H1 (cell line): ENCODE results near the gene POU4F1. TPM values are rescaled to one million over a fixed set of nuclear protein-coding genes. Genes with fewer than 3 reads are reported as not detected.

Source experiments
- CTCF ChIA-PET: fragments of 300-600 bp; sonication (Branson Sonifier 250); formaldehyde crosslinking; loops from one replicate; lab custom pipeline; 2021; ENCODE audit not compliant: partially characterized antibody; lab: Charles Lee
- POLR2A ChIA-PET: fragments of 300-600 bp; sonication (Branson Sonifier 250); formaldehyde crosslinking; loops from one replicate; lab custom pipeline; 2021; ENCODE audit warnings: inconsistent platforms; ENCODE audit not compliant: partially characterized antibody; lab: Charles Lee
- DNase-seq, 2 experiments: peaks; one replicate each; pipeline versions ENCODE4 v3.0.0 to v3.0.0-alpha.2; 2010 to 2022; ENCODE audit warnings: low spot score in 2 of 2, low read depth in 1 of 2, mixed read lengths in 1 of 2
- FAIRE-seq: peaks from 2 replicates; lab custom pipeline; 2011; peaks lifted over from hg19 to GRCh38; lab: Jason Lieb, UNC
- H2AFZ ChIP-seq: 2 replicates; pipeline ENCODE4 v1.8.1; 2012; ENCODE audit warnings: low read length, inconsistent platforms
- H2AK5ac ChIP-seq: 2 replicates; pipeline ENCODE4 v1.6.1; 2013; ENCODE audit warnings: low read depth, low read length
- H2BK120ac ChIP-seq: replicated peaks from 2 replicates; pipeline ENCODE3; 2013; ENCODE audit warnings: low read depth, low read length, inconsistent platforms
- H2BK12ac ChIP-seq: 2 replicates; pipeline ENCODE4 v1.6.1; 2013; ENCODE audit warnings: low read depth, low read length
- H2BK15ac ChIP-seq: 2 replicates; pipeline ENCODE4 v1.6.1; 2013; ENCODE audit warnings: low read length
- H2BK20ac ChIP-seq: 2 replicates; pipeline ENCODE4 v1.6.1; 2013; ENCODE audit warnings: low read length
- H2BK5ac ChIP-seq: 2 replicates; pipeline ENCODE4 v1.6.1; 2013; ENCODE audit warnings: low read depth, low read length
- H3K14ac ChIP-seq: 2 replicates; pipeline ENCODE4 v1.6.1; 2013; ENCODE audit warnings: inconsistent platforms; ENCODE audit not compliant: insufficient read length
- H3K18ac ChIP-seq: 2 replicates; pipeline ENCODE4 v1.6.1; 2013; ENCODE audit warnings: low read length; ENCODE audit errors: extremely low read depth
- H3K23ac ChIP-seq: 2 replicates; pipeline ENCODE4 v1.6.1; 2013; ENCODE audit warnings: inconsistent platforms; ENCODE audit not compliant: insufficient read length
- H3K23me2 ChIP-seq: 2 replicates; pipeline ENCODE4 v1.6.1; 2013; ENCODE audit warnings: low read depth, low read length
- H3K27ac ChIP-seq: 2 replicates; pipeline ENCODE4 v1.6.1; 2011; ENCODE audit warnings: low read depth, low read length, inconsistent platforms
- H3K27me3 ChIP-seq, 4 experiments: replicated peaks in 1 of 4; 1 replicate in 1 of 4; 2 replicates in 3 of 4; pipeline versions ENCODE4 v1.6.1 to v1.8.1; 2011 to 2013; ENCODE audit warnings: low read length in 3 of 4, mild to moderate bottlenecking in 3 of 4, inconsistent platforms in 2 of 4, mixed read lengths in 2 of 4, moderate library complexity in 1 of 4; ENCODE audit not compliant: control insufficient read depth in 3 of 4, insufficient read depth in 3 of 4; ENCODE audit errors: extremely low read depth in 1 of 4
- H3K36me3 ChIP-seq, 4 experiments: 2 replicates each; pipeline versions ENCODE4 v1.6.1 to v1.8.1; 2011 to 2013; ENCODE audit warnings: mild to moderate bottlenecking in 4 of 4, low read length in 3 of 4, moderate library complexity in 2 of 4, control low read depth in 1 of 4, inconsistent platforms in 1 of 4; ENCODE audit not compliant: insufficient read depth in 4 of 4, control insufficient read depth in 2 of 4
- H3K4ac ChIP-seq: replicated peaks from 2 replicates; pipeline ENCODE3; 2013; ENCODE audit warnings: low read length, low read depth, mixed read lengths, inconsistent platforms; ENCODE audit not compliant: insufficient read length
- H3K4me1 ChIP-seq, 4 experiments: replicated peaks in 1 of 4; 1 replicate in 1 of 4; 2 replicates in 3 of 4; pipeline versions ENCODE4 v1.6.1 to v1.8.1; 2011 to 2013; ENCODE audit warnings: low read length in 3 of 4, inconsistent platforms in 2 of 4, mixed read lengths in 1 of 4; ENCODE audit not compliant: insufficient read depth in 4 of 4, control insufficient read depth in 3 of 4
- H3K4me2 ChIP-seq, 2 experiments: 2 replicates each; pipeline versions ENCODE4 v1.6.1 to v1.8.1; 2011 to 2013; ENCODE audit warnings: low read depth in 2 of 2, low read length in 2 of 2, control low read depth in 1 of 2, inconsistent platforms in 1 of 2, mild to moderate bottlenecking in 1 of 2; ENCODE audit not compliant: insufficient read depth in 1 of 2
- H3K4me3 ChIP-seq, 4 experiments: fragments of 200-600, 300-600 bp in 1 of 4; sonication (generic), shearing (Covaris generic), sonication (Bioruptor Twin) in 1 of 4; 2 replicates each; pipeline versions ENCODE4 v1.5.1 to v1.8.1; 2011 to 2016; ENCODE audit warnings: low read length in 4 of 4, low read depth in 3 of 4, control low read depth in 2 of 4, inconsistent platforms in 2 of 4, mild to moderate bottlenecking in 2 of 4, mixed read lengths in 1 of 4, moderate library complexity in 1 of 4; ENCODE audit not compliant: insufficient read depth in 2 of 4; ENCODE audit errors: extremely low read depth in 1 of 4
- H3K56ac ChIP-seq: replicated peaks from 2 replicates; pipeline ENCODE3; 2013; ENCODE audit warnings: low read depth, mild to moderate bottlenecking, mixed read lengths, low read length, inconsistent platforms; ENCODE audit not compliant: insufficient read length
- H3K79me1 ChIP-seq: 2 replicates; pipeline ENCODE4 v1.6.1; 2013; ENCODE audit warnings: low read depth, low read length, control low read depth
- H3K79me2 ChIP-seq, 2 experiments: 2 replicates each; pipeline versions ENCODE4 v1.6.1 to v1.8.1; 2012 to 2013; ENCODE audit warnings: low read length in 2 of 2, mild to moderate bottlenecking in 2 of 2, inconsistent platforms in 1 of 2; ENCODE audit not compliant: insufficient read depth in 2 of 2, control insufficient read depth in 1 of 2
- H3K9ac ChIP-seq, 4 experiments: replicated peaks in 1 of 4; 1 replicate in 1 of 4; 2 replicates in 3 of 4; pipeline versions ENCODE4 v1.6.1 to v1.8.1; 2011 to 2013; ENCODE audit warnings: low read depth in 3 of 4, low read length in 3 of 4, control low read depth in 2 of 4, mild to moderate bottlenecking in 2 of 4, moderate library complexity in 2 of 4, inconsistent platforms in 1 of 4; ENCODE audit errors: extremely low read depth in 1 of 4
- H3K9me3 ChIP-seq, 2 experiments: 2 replicates each; pipeline versions ENCODE4 v1.6.1 to v1.8.1; 2012 to 2013; ENCODE audit warnings: mild to moderate bottlenecking in 2 of 2, moderate library complexity in 2 of 2, control low read depth in 1 of 2, inconsistent platforms in 1 of 2, low read depth in 1 of 2, low read length in 1 of 2, mixed read lengths in 1 of 2; ENCODE audit not compliant: insufficient read depth in 2 of 2
- H4K20me1 ChIP-seq, 2 experiments: replicated peaks in 1 of 2; 2 replicates each; pipeline versions ENCODE3 to v1.8.1; 2011 to 2013; ENCODE audit warnings: inconsistent platforms in 2 of 2, low read length in 2 of 2, mild to moderate bottlenecking in 1 of 2; ENCODE audit not compliant: insufficient read depth in 2 of 2, control insufficient read depth in 1 of 2
- H4K5ac ChIP-seq: 2 replicates; pipeline ENCODE4 v1.6.1; 2013; ENCODE audit warnings: low read length, low read depth, mixed read lengths, inconsistent platforms; ENCODE audit not compliant: insufficient read length
- H4K8ac ChIP-seq: 2 replicates; pipeline ENCODE4 v1.8.0; 2013; ENCODE audit warnings: mild to moderate bottlenecking, moderate library complexity, low read length, inconsistent platforms; ENCODE audit not compliant: insufficient read depth; ENCODE audit errors: extremely low read depth
- H4K91ac ChIP-seq: replicated peaks from 2 replicates; pipeline ENCODE3; 2013; ENCODE audit warnings: low read length, mixed read lengths, inconsistent platforms; ENCODE audit not compliant: insufficient read length
- CHD2 ChIP-seq: IDR thresholded peaks from 2 replicates; pipeline ENCODE4 v1.6.1; 2012; ENCODE audit warnings: low read length, improper control_type of control experiment
- CREB1 ChIP-seq: IDR thresholded peaks from 2 replicates; pipeline ENCODE4 v1.6.1; 2012; ENCODE audit warnings: inconsistent platforms
- EZH2 ChIP-seq: fragments of 200-600 bp; sonication (generic); IDR thresholded peaks from 2 replicates; pipeline ENCODE4 v1.7.1; 2012; ENCODE audit warnings: low read depth, mild to moderate bottlenecking, moderate library complexity, low read length, inconsistent platforms; ENCODE audit not compliant: severe bottlenecking
- HDAC2 ChIP-seq, 2 experiments: fragments of 300-600 bp in 1 of 2; sonication (generic) in 1 of 2; IDR thresholded peaks; 2 replicates each; pipeline ENCODE4 v1.6.1; 2011 to 2012; ENCODE audit warnings: low read depth in 2 of 2, low read length in 2 of 2, mild to moderate bottlenecking in 2 of 2, moderate library complexity in 2 of 2, borderline replicate concordance in 1 of 2, inconsistent platforms in 1 of 2
- KDM4A ChIP-seq: IDR thresholded peaks from one replicate; pipeline ENCODE4 v1.7.1; 2012; ENCODE audit warnings: low read depth, mild to moderate bottlenecking, moderate library complexity, low read length, inconsistent platforms; ENCODE audit not compliant: severe bottlenecking
- PHF8 ChIP-seq: fragments of 200-600 bp; sonication (generic); conservative IDR thresholded peaks from 2 replicates; pipeline ENCODE4 v1.7.1; 2012; ENCODE audit warnings: low read depth, mild to moderate bottlenecking, inconsistent platforms, low read length, moderate library complexity
- RNF2 ChIP-seq: fragments of 200-900, 300-1000 bp; sonication (generic); IDR thresholded peaks from 2 replicates; pipeline ENCODE4 v1.7.1; 2016; ENCODE audit warnings: borderline replicate concordance, low read depth, mild to moderate bottlenecking, antibody characterized with exemption, low read length; ENCODE audit not compliant: poor library complexity, severe bottlenecking; ENCODE audit errors: missing control alignments
- SIX5 ChIP-seq: IDR thresholded peaks from 2 replicates; pipeline ENCODE4 v1.6.1; 2011; ENCODE audit warnings: mild to moderate bottlenecking, low read depth, low read length
- SP2 ChIP-seq: IDR thresholded peaks from 2 replicates; pipeline ENCODE4 v1.6.1; 2012; ENCODE audit warnings: mild to moderate bottlenecking, low read length, inconsistent platforms
- SP4 ChIP-seq: IDR thresholded peaks from 2 replicates; pipeline ENCODE4 v1.6.1; 2012; ENCODE audit warnings: low read length, inconsistent platforms
- TAF7 ChIP-seq: optimal IDR thresholded peaks from 2 replicates; pipeline ENCODE3; 2011; ENCODE audit warnings: low read depth, mild to moderate bottlenecking, inconsistent platforms, low read length, moderate library complexity, borderline replicate concordance
- TBP ChIP-seq: IDR thresholded peaks from 2 replicates; pipeline ENCODE4 v1.6.1; 2011; ENCODE audit warnings: low read depth, low read length, improper control_type of control experiment
- USF2 ChIP-seq: IDR thresholded peaks from 2 replicates; pipeline ENCODE4 v1.6.1; 2011; ENCODE audit warnings: low read length, improper control_type of control experiment
- WGBS, 2 experiments: shearing (Covaris generic) in 1 of 2; methylation state at CpG; one replicate each; pipeline versions ENCODE4 v1.1.6 to v1.1.7; 2013 to 2015; ENCODE audit warnings: low lambda C conversion rate in 2 of 2, mixed read lengths in 2 of 2, inconsistent platforms in 1 of 2, low coverage in 1 of 2, missing lambda C conversion rate in 1 of 2; ENCODE audit not compliant: insufficient replicate concordance in 2 of 2, insufficient coverage in 1 of 2, insufficient read length in 1 of 2; ENCODE audit errors: extremely low coverage in 1 of 2, missing lambda C conversion rate in 1 of 2; 5-methylcytosine and 5-hydroxymethylcytosine counted together
- polyA plus RNA-seq, 7 experiments: library from polyadenylated mRNA; depleted of rRNA in 3 of 7; stranded (reverse) in 5 of 7; unstranded in 2 of 7; fragments of >200 nt in 5 of 7; fragments of 200-250 nt in 2 of 7; gene quantifications; 1 replicate in 5 of 7; 2 replicates in 1 of 7; 4 replicates in 1 of 7; pipeline versions ENCODE4 v1.2.1 to v1.2.3, GENCODE V29; 2011 to 2013; ENCODE audit warnings: missing spikeins in 2 of 7, mixed read lengths in 2 of 7
- total RNA-seq: library from RNA; stranded (reverse); fragmentation: NEBNext Ultra II Directional; extraction: Animal tissue kit (Norgen Biotek cat#: 25700); gene quantifications from 2 replicates; pipeline ENCODE4 v1.2.1, GENCODE V29; 2021

POU4F1 gene
- total and polyA plus RNA-seq, 2 of the 8 experiments (the other 6 are each of a cell fraction or from before 2014, with no cell fraction given): 0.09 to 0.32 TPM

GRCh38 chr13:78611040-78611439 lies 7.7 kb upstream of the POU4F1 start:
- H3K4me2 ChIP-seq: no peak overlapping the region
- H2BK120ac ChIP-seq: no peak overlapping the region
- H2BK20ac ChIP-seq: no peak overlapping the region
- CTCF ChIA-PET: interaction anchor here (0.9 to 1.0 kb wide), 3 partner anchors 11 to 370 kb away, joined by 3 to 4 read pairs (median 3); no protein-coding TSS in a partner anchor
- H3K27ac ChIP-seq: no peak overlapping the region
- DNase-seq (no peak), FAIRE-seq (no peak)
- peaks cover 0 to 11% (median 3%) of the 10 kb centered on the region in 4 experiments; a peak in 3 of 8 replicates for H3K36me3 ChIP-seq
- H4K20me1 ChIP-seq: peaks cover 7 to 23% of the 10 kb centered on the region in 2 experiments
- H2BK12ac ChIP-seq: no peak overlapping the region
- no peak overlapping the region for H3K18ac ChIP-seq
- H3K4me3 ChIP-seq: no peak overlapping the region
- POLR2A ChIA-PET: interaction anchor here (0.9 to 1.5 kb wide), 2 partner anchors 21 to 22 kb away, joined by 4 read pairs; no protein-coding TSS in a partner anchor
- no peak overlapping the region for H3K9ac ChIP-seq
- H2BK5ac ChIP-seq: no peak overlapping the region
- H3K27me3 ChIP-seq: peaks cover 42 to 54% (median 53%) of the 10 kb centered on the region in 4 experiments
- H3K9me3 ChIP-seq: no peaks in the 10 kb centered on the region
- no peak overlapping the region for H3K14ac ChIP-seq
- H4K5ac ChIP-seq: no peak overlapping the region
- H3K56ac ChIP-seq: no peak overlapping the region
- no peak overlapping the region for H2AK5ac ChIP-seq
- no peak overlapping the region for H4K91ac ChIP-seq
- no peak overlapping the region for H3K23ac ChIP-seq
- peaks cover 7 to 25% (median 13%) of the 10 kb centered on the region in 4 experiments for H3K4me1 ChIP-seq
- H2BK15ac ChIP-seq: no peak overlapping the region
- no peak overlapping the region for H4K8ac ChIP-seq
- H3K4ac ChIP-seq: no peak overlapping the region
- H3K79me1 ChIP-seq: no peaks in the 10 kb centered on the region
- no peak overlapping the region for H2AFZ ChIP-seq
- H3K23me2 ChIP-seq: peaks cover 14% of the 10 kb centered on the region; the same call in 1 of the 2 replicates
- H3K79me2 ChIP-seq: no peaks in the 10 kb centered on the region
- WGBS, 2 experiments: 80% methylated on average over 3 of the region's 3 CpGs; no CpG with 5 or more reads in 1 of the 2 experiments
- no peak for TF ChIP-seq SIX5
- no peak for TF ChIP-seq TAF7
- no peak for TF ChIP-seq PHF8
- no peak for TF ChIP-seq SP4
- TF ChIP-seq CHD2: no peak
- TF ChIP-seq CREB1: no peak
- no peak for TF ChIP-seq SP2
- TF ChIP-seq KDM4A: no peak
- no peak for TF ChIP-seq EZH2
- no peak for TF ChIP-seq RNF2
- no peak for TF ChIP-seq USF2
- no peak for TF ChIP-seq HDAC2 (IDR thresholded peaks at IDR 0.05; ENCODE audit: borderline replicate concordance in 1 of 2, low read depth in 2 of 2, low read length in 2 of 2)
- no peak for TF ChIP-seq TBP
